A549 (cell line): ENCODE results near the gene IFNLR1. TPM values are rescaled to one million over a fixed set of nuclear protein-coding genes. Genes with fewer than 3 reads are reported as not detected.

Experiments
- ATAC-seq, 2 experiments: fragments of 200-7000 bp in 1 of 2; fragments of >200 bp in 1 of 2; cut with Nextera tagmentation in 1 of 2; cut with Tn5 transposase in 1 of 2; 3 replicates each; pipeline versions ENCODE4 v1.8.0 to v1.9.1; 2018 to 2020; ENCODE audit warnings: mild to moderate bottlenecking in 1 of 2, moderate library complexity in 1 of 2
- CTCF ChIA-PET: fragments of 300-600 bp; sonication (Branson Sonifier 250); formaldehyde crosslinking; extraction: SDS; loops from one replicate; lab custom pipeline; 2021; ENCODE audit warnings: antibody characterized with exemption, inconsistent platforms; lab: Yijun Ruan, JAX
- POLR2A ChIA-PET: fragments of 350-600 bp; formaldehyde crosslinking; extraction: SDS; loops from one replicate; lab custom pipeline; 2021; ENCODE audit warnings: antibody characterized with exemption, inconsistent platforms; lab: Yijun Ruan, JAX
- DNase-seq, 2 experiments: peaks; one replicate each; pipeline versions ENCODE4 v3.0.0 to v3.0.0-alpha.2; 2011 to 2016; ENCODE audit warnings: low read depth in 1 of 2, low spot score in 1 of 2
- FAIRE-seq: peaks from 2 replicates; lab custom pipeline; 2011; peaks lifted over from hg19 to GRCh38; lab: Jason Lieb, UNC
- H3K27ac ChIP-seq, 2 experiments: fragments of >200 bp; sonication (Bioruptor Twin); formaldehyde crosslinking; 3 replicates each; pipeline ENCODE4 v1.5.1; 2016 to 2017
- H3K4me1 ChIP-seq: fragments of >200 bp; sonication (Bioruptor Twin); formaldehyde crosslinking; 3 replicates; pipeline ENCODE4 v1.6.1; 2016
- H3K4me2 ChIP-seq: fragments of >200 bp; sonication (Bioruptor Twin); formaldehyde crosslinking; 3 replicates; pipeline ENCODE4 v1.6.1; 2016
- H3K4me3 ChIP-seq: fragments of >200 bp; sonication (Bioruptor Twin); formaldehyde crosslinking; 3 replicates; pipeline ENCODE4 v1.5.1; 2016
- H3K9me3 ChIP-seq: fragments of >200 bp; sonication (Bioruptor Twin); formaldehyde crosslinking; 3 replicates; pipeline ENCODE4 v1.6.1; 2016
- ATOH8 ChIP-seq: fragments of 250-450 bp; sonication (Bioruptor Pico); IDR thresholded peaks from 2 replicates; pipeline ENCODE4 v1.5.0; 2020; ENCODE audit warnings: low read depth, mild to moderate bottlenecking, moderate library complexity
- CEBPB ChIP-seq, 2 experiments: fragments of >200 bp in 1 of 2; sonication (Bioruptor Twin) in 1 of 2; formaldehyde crosslinking in 1 of 2; IDR thresholded peaks; 2 replicates each; pipeline ENCODE4 v1.6.1; 2012 to 2016
- EHF ChIP-seq: fragments of 250-450 bp; sonication (Bioruptor Pico); IDR thresholded peaks from 2 replicates; pipeline ENCODE4 v1.5.0; 2020; ENCODE audit warnings: mild to moderate bottlenecking
- EP300 ChIP-seq, 2 experiments: fragments of >200 bp; sonication (Bioruptor Twin); formaldehyde crosslinking; IDR thresholded peaks; 2 replicates in 1 of 2; 3 replicates in 1 of 2; pipeline ENCODE4 v1.6.1; 2016 to 2017
- ESRRA ChIP-seq: fragments of 150-350 bp; IDR thresholded peaks from 2 replicates; pipeline ENCODE4 v1.6.1; 2014; ENCODE audit warnings: mild to moderate bottlenecking, low read length, borderline replicate concordance
- FOXS1 ChIP-seq: fragments of 250-450 bp; sonication (Bioruptor Pico); IDR thresholded peaks from 2 replicates; pipeline ENCODE4 v1.5.0; 2020; ENCODE audit warnings: mild to moderate bottlenecking, moderate library complexity
- HDAC2 ChIP-seq: fragments of 200-600 bp; sonication (generic); IDR thresholded peaks from 2 replicates; pipeline ENCODE4 v1.6.1; 2016
- HES2 ChIP-seq: fragments of >200 bp; sonication (Bioruptor Twin); formaldehyde crosslinking; IDR thresholded peaks from 2 replicates; pipeline ENCODE4 v1.6.1; 2016
- HOXA7 ChIP-seq: fragments of 250-450 bp; sonication (Bioruptor Pico); IDR thresholded peaks from 2 replicates; pipeline ENCODE4 v1.5.0; 2020; ENCODE audit warnings: mild to moderate bottlenecking, moderate library complexity
- HOXB5 ChIP-seq: fragments of 250-450 bp; sonication (Bioruptor Pico); IDR thresholded peaks from 2 replicates; pipeline ENCODE4 v1.5.0; 2020; ENCODE audit warnings: mild to moderate bottlenecking, moderate library complexity
- KDM1A ChIP-seq: fragments of 200-600 bp; sonication (generic); IDR thresholded peaks from 2 replicates; pipeline ENCODE4 v1.6.1; 2016; ENCODE audit warnings: low read depth, mild to moderate bottlenecking
- MAFK ChIP-seq: fragments of 450-650 bp; IDR thresholded peaks from 2 replicates; pipeline ENCODE4 v1.6.1; 2014; ENCODE audit not compliant: partially characterized antibody
- MAX ChIP-seq: IDR thresholded peaks from 2 replicates; pipeline ENCODE4 v1.6.1; 2012
- MAZ ChIP-seq: fragments of 150-350 bp; IDR thresholded peaks from 2 replicates; pipeline ENCODE4 v1.6.1; 2014; ENCODE audit warnings: antibody characterized with exemption, low read depth, low read length, borderline replicate concordance
- NPAS2 ChIP-seq: fragments of 250-450 bp; sonication (Bioruptor Pico); IDR thresholded peaks from 2 replicates; pipeline ENCODE4 v1.8.0; 2022; ENCODE audit warnings: mild to moderate bottlenecking, moderate library complexity, borderline replicate concordance
- PHF8 ChIP-seq: fragments of 200-600 bp; sonication (generic); IDR thresholded peaks from 2 replicates; pipeline ENCODE4 v1.6.1; 2016; ENCODE audit warnings: low read depth, mild to moderate bottlenecking, antibody characterized with exemption, moderate library complexity, borderline replicate concordance
- POLR2A ChIP-seq: IDR thresholded peaks from 2 replicates; pipeline ENCODE4 v1.6.1; 2012; ENCODE audit warnings: mild to moderate bottlenecking, low read length
- RARB ChIP-seq: fragments of 250-450 bp; sonication (Bioruptor Pico); IDR thresholded peaks from 2 replicates; pipeline ENCODE4 v1.8.0; 2021; ENCODE audit warnings: mild to moderate bottlenecking, moderate library complexity
- RCOR1 ChIP-seq: fragments of 150-350 bp; IDR thresholded peaks from 2 replicates; pipeline ENCODE4 v1.6.1; 2014; ENCODE audit warnings: antibody characterized with exemption, low read length, low read depth
- REST ChIP-seq: fragments of 200-600 bp; sonication (generic); IDR thresholded peaks from 2 replicates; pipeline ENCODE4 v1.6.1; 2016; ENCODE audit warnings: antibody characterized with exemption, mild to moderate bottlenecking, moderate library complexity
- SMC3 ChIP-seq: fragments of >200 bp; sonication (Bioruptor Twin); formaldehyde crosslinking; IDR thresholded peaks from 3 replicates; pipeline ENCODE4 v1.6.1; 2018; ENCODE audit warnings: inconsistent platforms
- TP53 ChIP-seq: fragments of 250-450 bp; sonication (Bioruptor Pico); IDR thresholded peaks from 2 replicates; pipeline ENCODE4 v1.5.0; 2021; ENCODE audit warnings: mild to moderate bottlenecking, moderate library complexity
- USF2 ChIP-seq: fragments of 450-650 bp; IDR thresholded peaks from 2 replicates; pipeline ENCODE4 v1.6.1; 2014; ENCODE audit warnings: antibody characterized with exemption
- ZFP36 ChIP-seq: fragments of 450-650 bp; IDR thresholded peaks from 2 replicates; pipeline ENCODE4 v1.6.1; 2014; ENCODE audit warnings: borderline replicate concordance; ENCODE audit not compliant: partially characterized antibody
- ZNF302 ChIP-seq: fragments of 250-450 bp; sonication (Bioruptor Pico); IDR thresholded peaks from 2 replicates; pipeline ENCODE4 v1.9.0; 2021; ENCODE audit warnings: inconsistent platforms, mild to moderate bottlenecking, moderate library complexity
- WGBS: methylation state at CpG from one replicate; pipeline ENCODE4 v1.1.6; 2017; ENCODE audit errors: missing lambda C conversion rate; 5-methylcytosine and 5-hydroxymethylcytosine counted together
- polyA plus RNA-seq, 4 experiments: library from polyadenylated mRNA; depleted of rRNA in 3 of 4; stranded (reverse); fragments of >200 nt; fragmentation: RNase III in 1 of 4; extraction: RNeasy Plus Mini Kit Qiagen cat#74134 plus additional on column Dnase treatment in 1 of 4; gene quantifications; 2 replicates in 3 of 4; 3 replicates in 1 of 4; pipeline ENCODE4 v1.2.3, GENCODE V29; 2011 to 2017
- TF ChIP-seq, protein P1 (sequence below): fragments of 150-350 bp; IDR thresholded peaks from 2 replicates; pipeline ENCODE4 v1.6.1; 2014; ENCODE audit warnings: low read depth, mild to moderate bottlenecking, low read length
- TF ChIP-seq, protein P2 (sequence below): fragments of >200 bp; sonication (Bioruptor Twin); formaldehyde crosslinking; IDR thresholded peaks from 3 replicates; pipeline ENCODE4 v1.5.1; 2016

The IFNLR1 gene
- polyA plus RNA-seq, 2 of the 4 experiments (the other 2 are of a cell fraction), result 0.84 to 1.3 TPM

- Histone ChIP-seq H3K4me2 (no peak overlapping the region), H3K4me1 (no peaks in the 10 kb centered on the region), H3K9me3 (peaks cover 8% of the 10 kb centered on the region; the same call in 1 of the 3 replicates), H3K27ac (no peak overlapping the region), H3K4me3 (no peak overlapping the region)
- no peak for ATAC-seq
- DNase-seq, result no peak
- TF ChIP-seq RARB (CRISPR knock-in tag) (no peak), SMC3 (no peak), KDM1A (no peak), ZNF302 (CRISPR knock-in tag) (no peak), TP53 (no peak), ZFP36 (no peak), ATOH8 (no peak), HES2 (no peak)
- CTCF ChIA-PET, result interaction anchor here (1.1 to 1.5 kb wide), 4 partner anchors 13 to 270 kb away, joined by 3 to 8 read pairs (median 4); partner anchors contain the start of gene MYOM3
- WGBS, result 68% methylated on average over 4 of the region's 4 CpGs
- FAIRE-seq, result no peak
- POLR2A ChIA-PET, result no interaction called here
Observed at GRCh38 chr1:24125456-24125855, 61.6 kb downstream of the IFNLR1 start.

- ChIA-PET POLR2A (no interaction called here), CTCF (interaction anchor here (0.5 to 1.5 kb wide), 4 partner anchors 25 to 270 kb away, joined by 3 to 8 read pairs (median 4); no protein-coding TSS in a partner anchor)
- ATAC-seq (no peak), DNase-seq (no peak), FAIRE-seq (no peak)
- WGBS, result 59% methylated on average over 2 of the region's 2 CpGs
- Histone ChIP-seq H3K9me3 (peaks cover 3% of the 10 kb centered on the region; the same call in 1 of the 3 replicates), H3K4me1 (peaks cover 3% of the 10 kb centered on the region; the same call in 2 of the 3 replicates), H3K27ac (no peak overlapping the region), H3K4me2 (no peak overlapping the region)
- TF ChIP-seq ESRRA (no peak), FOXS1 (CRISPR knock-in tag) (no peak), HOXB5 (no peak), CEBPB (IDR thresholded peaks at IDR 0.05) (no peak), RARB (CRISPR knock-in tag) (no peak), HOXA7 (no peak), POLR2A (no peak), EP300 (IDR thresholded peaks at IDR 0.05) (no peak), RCOR1 (no peak), HDAC2 (no peak)
- TF ChIP-seq, protein P1, sequence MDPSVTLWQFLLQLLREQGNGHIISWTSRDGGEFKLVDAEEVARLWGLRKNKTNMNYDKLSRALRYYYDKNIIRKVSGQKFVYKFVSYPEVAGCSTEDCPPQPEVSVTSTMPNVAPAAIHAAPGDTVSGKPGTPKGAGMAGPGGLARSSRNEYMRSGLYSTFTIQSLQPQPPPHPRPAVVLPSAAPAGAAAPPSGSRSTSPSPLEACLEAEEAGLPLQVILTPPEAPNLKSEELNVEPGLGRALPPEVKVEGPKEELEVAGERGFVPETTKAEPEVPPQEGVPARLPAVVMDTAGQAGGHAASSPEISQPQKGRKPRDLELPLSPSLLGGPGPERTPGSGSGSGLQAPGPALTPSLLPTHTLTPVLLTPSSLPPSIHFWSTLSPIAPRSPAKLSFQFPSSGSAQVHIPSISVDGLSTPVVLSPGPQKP, result no peak
- TF ChIP-seq, all 56 proteins: peak for 0
- H3K4me3 ChIP-seq, result no peak overlapping the region
Observed at GRCh38 chr1:24124980-24125379, 62.1 kb downstream of the IFNLR1 start.

GRCh38 chr1:24123611-24124010, 63.5 kb downstream of the IFNLR1 start:
- no peak for ATAC-seq
- Histone ChIP-seq H3K4me1 (peaks cover 9% of the 10 kb centered on the region; the same call in 2 of the 3 replicates), H3K4me2 (no peak overlapping the region), H3K4me3 (no peak overlapping the region), H3K9me3 (no peaks in the 10 kb centered on the region), H3K27ac (no peak overlapping the region)
- no peak for DNase-seq
- CTCF ChIA-PET, result interaction anchor here (1.1 kb wide), 1 partner anchor 10 kb away, joined by 3 read pairs; no protein-coding TSS in a partner anchor
- 58% methylated on average over 3 of the region's 6 CpGs for WGBS
- FAIRE-seq, result no peak
- POLR2A ChIA-PET, result no interaction called here
- no peak for TF ChIP-seq POLR2A
- no peak for TF ChIP-seq REST
- no peak for TF ChIP-seq MAZ
- TF ChIP-seq NPAS2, result no peak
- no peak for TF ChIP-seq MAFK
- TF ChIP-seq MAX, result no peak
- no peak for TF ChIP-seq USF2
- TF ChIP-seq, protein P2, sequence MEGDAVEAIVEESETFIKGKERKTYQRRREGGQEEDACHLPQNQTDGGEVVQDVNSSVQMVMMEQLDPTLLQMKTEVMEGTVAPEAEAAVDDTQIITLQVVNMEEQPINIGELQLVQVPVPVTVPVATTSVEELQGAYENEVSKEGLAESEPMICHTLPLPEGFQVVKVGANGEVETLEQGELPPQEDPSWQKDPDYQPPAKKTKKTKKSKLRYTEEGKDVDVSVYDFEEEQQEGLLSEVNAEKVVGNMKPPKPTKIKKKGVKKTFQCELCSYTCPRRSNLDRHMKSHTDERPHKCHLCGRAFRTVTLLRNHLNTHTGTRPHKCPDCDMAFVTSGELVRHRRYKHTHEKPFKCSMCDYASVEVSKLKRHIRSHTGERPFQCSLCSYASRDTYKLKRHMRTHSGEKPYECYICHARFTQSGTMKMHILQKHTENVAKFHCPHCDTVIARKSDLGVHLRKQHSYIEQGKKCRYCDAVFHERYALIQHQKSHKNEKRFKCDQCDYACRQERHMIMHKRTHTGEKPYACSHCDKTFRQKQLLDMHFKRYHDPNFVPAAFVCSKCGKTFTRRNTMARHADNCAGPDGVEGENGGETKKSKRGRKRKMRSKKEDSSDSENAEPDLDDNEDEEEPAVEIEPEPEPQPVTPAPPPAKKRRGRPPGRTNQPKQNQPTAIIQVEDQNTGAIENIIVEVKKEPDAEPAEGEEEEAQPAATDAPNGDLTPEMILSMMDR, result no peak
- TF ChIP-seq RARB (CRISPR knock-in tag), result no peak
- no peak for TF ChIP-seq PHF8
- TF ChIP-seq FOXS1 (CRISPR knock-in tag), result no peak
- no peak for TF ChIP-seq EHF (CRISPR knock-in tag)
